ENCODE data around the gene ZNF273.
"Not testable (repeated sequence)": the region's sequence is repeated elsewhere in the genome, so short reads cannot be mapped to it uniquely, and the experiment has no call there.

The ZNF273 gene

GRCh38 chr7:64947252-64948000, 44.4 kb downstream of the ZNF273 start:
- DNase-seq, result no peak

- not testable (repeated sequence) for DNase-seq
These were observed 45.7 kb downstream of the ZNF273 start for GRCh38 chr7:64948774-64949173.

- DNase-seq, result peak in 2 of 4 experiments; percentile 5 to 65
These were observed 47.6 kb downstream of the ZNF273 start for GRCh38 chr7:64950673-64951072.

- DNase-seq, result peak; percentile 40 to 79 (median 59)
These were observed 48.3 kb downstream of the ZNF273 start for GRCh38 chr7:64951250-64951848.

GRCh38 chr7:64959072-64959747, 56.1 kb downstream of the ZNF273 start:
- no peak for DNase-seq

GRCh38 chr7:64965594-64965993, 62.5 kb downstream of the ZNF273 start:
- DNase-seq, result no peak

GRCh38 chr7:64978497-64979203, 75.6 kb downstream of the ZNF273 start:
- DNase-seq, result no peak

All from suppressor macrophage (primary cell).